Colonic mucosa (tissue), 4 donors: Measurements from ENCODE around the gene TVP23C. TPM values are rescaled to one million over a fixed set of nuclear protein-coding genes. Genes with fewer than 3 reads are reported as not detected.
A peak's percentile ranks its signal among the peaks of the same experiment; 100 is the strongest.

Experiments used
- DNase-seq: peaks from one replicate; pipeline ENCODE4 v3.0.0-alpha.2; 2020
- H3K27ac ChIP-seq: fragments of 200-600 bp; one replicate; pipeline ENCODE4 v1.8.0; 2021
- H3K27me3 ChIP-seq: fragments of 200-600 bp; one replicate; pipeline ENCODE4 v1.8.0; 2021
- H3K36me3 ChIP-seq: fragments of 200-600 bp; one replicate; pipeline ENCODE4 v1.8.0; 2021
- H3K4me1 ChIP-seq: fragments of 200-600 bp; one replicate; pipeline ENCODE4 v1.8.0; 2021; ENCODE audit warnings: mild to moderate bottlenecking
- H3K4me3 ChIP-seq: fragments of 200-600 bp; one replicate; pipeline ENCODE4 v1.8.0; 2021
- H3K9ac ChIP-seq, 2 donors: one replicate each; pipeline ENCODE4 v1.7.0; 2013; ENCODE audit warnings: control low read depth in 2 of 2, low read depth in 2 of 2, low read length in 2 of 2
- H3K9me3 ChIP-seq: fragments of 200-600 bp; one replicate; pipeline ENCODE4 v1.8.0; 2021
- CTCF ChIP-seq: fragments of 200-600 bp; IDR thresholded peaks from one replicate; pipeline ENCODE4 v1.8.0; 2022; ENCODE audit warnings: antibody characterized with exemption, mild to moderate bottlenecking
- intact Hi-C: fragments of 100-400 bp; cut with DNase I; formaldehyde crosslinking; loops from one replicate; pipeline ENCODE4 v1.14.1; 2022
- total RNA-seq, 2 donors: library from RNA; stranded (reverse); fragmentation: NEBNext Ultra II Directional in 1 of 2; extraction: Animal tissue kit (Norgen Biotek cat#: 25700) in 1 of 2; gene quantifications; one replicate each; pipeline ENCODE4 v1.2.1, GENCODE V29; 2021
- donor health status: healthy.
- donor health status: DM: no; HTN: no; CAD: no.
- donor health status: DM: no; HTN: no; CAD: no.

Gene TVP23C
- total RNA-seq, 2 donors from 2014 or later = 10.7 to 14.0 TPM

DNA sequence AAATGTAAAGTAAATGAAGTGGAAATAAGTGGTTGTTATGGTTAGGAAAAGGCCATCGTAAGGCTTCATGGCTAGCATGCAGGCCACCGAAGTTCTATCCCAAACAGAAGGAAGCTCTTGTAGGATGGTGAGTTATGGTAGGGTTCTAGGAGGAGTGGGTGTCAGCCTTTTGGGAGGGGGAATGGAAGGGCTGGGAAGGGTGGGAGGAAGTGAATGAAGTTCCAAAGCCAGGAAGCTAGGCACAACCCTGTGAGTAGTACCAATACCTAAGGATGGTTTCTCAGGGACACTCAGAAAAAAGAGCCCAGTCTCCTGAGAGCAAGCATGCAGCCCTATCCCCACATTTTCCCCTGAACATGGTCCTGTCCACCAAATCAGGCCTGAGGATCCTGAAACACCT, 59.6 kb downstream of the TVP23C start:
- Histone ChIP-seq H3K4me3 (no peak overlapping the region), H3K4me1 (no peaks in the 10 kb centered on the region), H3K9ac (no peak overlapping the region), H3K36me3 (no peaks in the 10 kb centered on the region), H3K27ac (no peak overlapping the region), H3K27me3 (no peaks in the 10 kb centered on the region), H3K9me3 (no peaks in the 10 kb centered on the region)
- DNase-seq = no peak
- no peak for TF ChIP-seq CTCF
- intact Hi-C loops = no loop called here

- H3K4me3 ChIP-seq = no peak overlapping the region
- peak; percentile 82 for TF ChIP-seq CTCF
- no peaks in the 10 kb centered on the region for H3K9me3 ChIP-seq
- DNase-seq = peak; percentile 86
- intact Hi-C loops = loop anchor here (1.0 kb wide), 1 partner anchor 245 kb away; no protein-coding TSS in a partner anchor
- H3K27me3 ChIP-seq = no peaks in the 10 kb centered on the region
- peak overlapping the region; percentile 26 to 63 for H3K9ac ChIP-seq
- H3K27ac ChIP-seq = no peak overlapping the region
- no peaks in the 10 kb centered on the region for H3K36me3 ChIP-seq
- no peaks in the 10 kb centered on the region for H3K4me1 ChIP-seq
Observed at GRCh38 chr17:15502369-15503112, 60.7 kb downstream of the TVP23C start.

GRCh38 chr17:15501793-15502192, 61.5 kb downstream of the TVP23C start:
- H3K27ac ChIP-seq = no peak overlapping the region
- no peaks in the 10 kb centered on the region for H3K9me3 ChIP-seq
- no peak for TF ChIP-seq CTCF
- no peak overlapping the region for H3K4me3 ChIP-seq
- peak overlapping the region in 1 of 2 donors; percentile 63 for H3K9ac ChIP-seq
- intact Hi-C loops = loop anchor here (1.0 kb wide), 1 partner anchor 244 kb away; no protein-coding TSS in a partner anchor
- no peaks in the 10 kb centered on the region for H3K36me3 ChIP-seq
- DNase-seq = no peak
- H3K4me1 ChIP-seq = no peaks in the 10 kb centered on the region
- H3K27me3 ChIP-seq = no peaks in the 10 kb centered on the region

GRCh38 chr17:15501282-15501681, 62.0 kb downstream of the TVP23C start:
- Histone ChIP-seq H3K27ac (no peak overlapping the region), H3K9ac (no peak overlapping the region), H3K4me3 (no peak overlapping the region), H3K27me3 (no peaks in the 10 kb centered on the region), H3K9me3 (no peaks in the 10 kb centered on the region), H3K36me3 (no peaks in the 10 kb centered on the region), H3K4me1 (no peaks in the 10 kb centered on the region)
- no peak for DNase-seq
- intact Hi-C loops = no loop called here
- no peak for TF ChIP-seq CTCF

DNA sequence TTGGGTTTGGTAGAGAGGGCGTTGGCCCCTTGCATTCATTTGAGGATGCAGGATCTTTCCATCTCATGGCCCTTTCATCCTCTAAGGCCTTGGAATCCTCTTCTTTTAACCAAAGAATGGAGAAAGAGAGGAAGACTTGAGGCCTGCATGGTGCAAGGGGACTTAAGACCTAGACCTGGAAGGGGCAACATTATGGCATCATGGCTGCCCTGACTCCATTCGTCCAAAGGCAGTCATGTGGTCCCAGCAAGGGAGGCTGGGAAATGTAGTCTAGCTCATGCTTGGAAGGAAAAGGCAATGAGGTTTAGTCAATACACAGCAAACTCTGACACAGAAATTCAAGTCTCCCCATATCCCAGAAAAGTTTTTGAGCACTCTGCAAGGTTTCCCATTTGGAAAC, 65.2 kb downstream of the TVP23C start:
- Histone ChIP-seq H3K4me1 (no peaks in the 10 kb centered on the region), H3K27ac (no peak overlapping the region), H3K36me3 (no peaks in the 10 kb centered on the region), H3K9ac (no peak overlapping the region), H3K9me3 (no peaks in the 10 kb centered on the region), H3K4me3 (no peak overlapping the region), H3K27me3 (no peaks in the 10 kb centered on the region)
- no peak for TF ChIP-seq CTCF
- DNase-seq = no peak
- intact Hi-C loops = no loop called here
